ENCODE measurements around the gene CHL1.

DNA sequence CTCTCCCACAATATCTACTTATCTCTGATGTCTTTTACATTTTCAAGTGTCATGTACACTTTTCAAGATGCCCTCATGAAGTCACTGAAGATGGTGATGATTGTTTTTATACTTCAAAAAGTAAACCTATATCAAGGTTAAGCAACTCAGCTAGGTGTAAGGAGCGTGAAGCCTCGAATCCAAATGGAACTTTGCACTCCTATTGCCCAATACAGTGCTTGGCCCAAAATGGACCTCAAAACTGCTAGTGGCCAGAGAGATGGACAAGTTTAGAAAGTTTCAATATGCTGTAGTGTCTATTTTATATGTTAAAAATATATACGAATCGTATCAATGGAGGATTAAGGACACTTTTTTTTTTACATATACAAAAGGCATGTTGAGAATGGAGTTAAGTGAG lies 167.7 kb downstream of the CHL1 start:
- no peak for TF ChIP-seq CTCF (IDR thresholded peaks at IDR 0.05)
- TF ChIP-seq POLR2A (IDR thresholded peaks at IDR 0.05), result no peak

Measured in esophagus squamous epithelium (tissue), 4 donors.